ENCODE data around the gene NAV2. TPM values are rescaled to one million over a fixed set of nuclear protein-coding genes. Genes with fewer than 3 reads are reported as not detected.

NAV2 gene, protein sequence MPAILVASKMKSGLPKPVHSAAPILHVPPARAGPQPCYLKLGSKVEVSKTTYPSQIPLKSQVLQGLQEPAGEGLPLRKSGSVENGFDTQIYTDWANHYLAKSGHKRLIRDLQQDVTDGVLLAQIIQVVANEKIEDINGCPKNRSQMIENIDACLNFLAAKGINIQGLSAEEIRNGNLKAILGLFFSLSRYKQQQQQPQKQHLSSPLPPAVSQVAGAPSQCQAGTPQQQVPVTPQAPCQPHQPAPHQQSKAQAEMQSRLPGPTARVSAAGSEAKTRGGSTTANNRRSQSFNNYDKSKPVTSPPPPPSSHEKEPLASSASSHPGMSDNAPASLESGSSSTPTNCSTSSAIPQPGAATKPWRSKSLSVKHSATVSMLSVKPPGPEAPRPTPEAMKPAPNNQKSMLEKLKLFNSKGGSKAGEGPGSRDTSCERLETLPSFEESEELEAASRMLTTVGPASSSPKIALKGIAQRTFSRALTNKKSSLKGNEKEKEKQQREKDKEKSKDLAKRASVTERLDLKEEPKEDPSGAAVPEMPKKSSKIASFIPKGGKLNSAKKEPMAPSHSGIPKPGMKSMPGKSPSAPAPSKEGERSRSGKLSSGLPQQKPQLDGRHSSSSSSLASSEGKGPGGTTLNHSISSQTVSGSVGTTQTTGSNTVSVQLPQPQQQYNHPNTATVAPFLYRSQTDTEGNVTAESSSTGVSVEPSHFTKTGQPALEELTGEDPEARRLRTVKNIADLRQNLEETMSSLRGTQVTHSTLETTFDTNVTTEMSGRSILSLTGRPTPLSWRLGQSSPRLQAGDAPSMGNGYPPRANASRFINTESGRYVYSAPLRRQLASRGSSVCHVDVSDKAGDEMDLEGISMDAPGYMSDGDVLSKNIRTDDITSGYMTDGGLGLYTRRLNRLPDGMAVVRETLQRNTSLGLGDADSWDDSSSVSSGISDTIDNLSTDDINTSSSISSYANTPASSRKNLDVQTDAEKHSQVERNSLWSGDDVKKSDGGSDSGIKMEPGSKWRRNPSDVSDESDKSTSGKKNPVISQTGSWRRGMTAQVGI (N-terminal part only)
- 0.11 TPM for polyA plus RNA-seq (2013)

DNA sequence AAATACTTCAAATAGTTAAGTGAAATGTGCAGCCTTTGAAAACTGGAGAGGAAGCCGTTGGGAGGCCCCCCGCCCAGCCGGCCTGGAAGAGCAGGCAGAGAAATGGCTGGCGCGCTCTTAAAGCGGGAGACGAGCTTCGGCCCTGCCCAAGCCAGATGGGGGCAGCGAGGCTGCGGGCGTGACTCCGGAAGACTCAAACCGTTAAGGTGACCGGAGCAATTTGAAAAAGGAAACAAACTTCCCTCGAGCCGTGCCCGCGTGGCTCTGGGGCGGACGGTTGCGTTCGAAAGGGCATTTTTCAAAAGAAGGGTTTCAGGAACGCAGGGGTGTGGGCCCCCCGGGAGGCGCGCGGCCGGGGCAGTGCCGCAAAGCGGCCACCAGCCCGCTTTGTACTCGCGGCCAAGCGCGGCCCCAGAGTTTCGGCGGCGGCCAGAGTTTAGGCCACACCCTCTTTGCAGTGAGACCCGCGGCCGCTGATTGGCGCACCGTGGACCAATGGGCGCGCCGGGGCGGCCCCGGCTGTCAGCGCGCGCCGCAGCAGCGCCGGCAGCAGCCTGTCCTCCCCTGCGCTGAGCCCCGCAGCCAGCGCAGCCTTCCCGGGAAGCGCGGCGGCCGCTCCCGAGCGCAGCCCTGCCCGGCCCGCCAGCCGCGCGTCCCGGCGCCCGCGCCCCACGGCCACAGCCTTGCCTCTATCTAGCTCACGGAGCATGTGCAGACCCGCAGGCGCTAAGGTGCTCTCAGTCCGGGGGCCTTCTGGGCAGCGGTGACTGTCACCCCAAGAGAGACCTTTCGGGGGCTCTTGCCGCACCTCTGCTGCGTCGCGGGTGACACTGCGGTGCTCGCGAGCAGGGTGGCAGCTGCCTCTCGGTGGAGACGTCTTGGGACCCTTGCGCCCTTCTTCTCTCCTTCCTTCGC is at the start of gene NAV2:
Gene NAV2 (plus strand): TSS at position 557 of the 915 bp plus-strand sequence. CDS start 859 bp downstream, outside the sequence.
- POLR2A ChIA-PET: no interaction called here
- Histone ChIP-seq H3K4me3 (ENCODE audit: control insufficient read depth in 1 of 7, extremely low read depth in 1 of 7, insufficient read depth in 4 of 7, low read depth in 2 of 7, low read length in 6 of 7) (peak within 1 kb of the TSS; percentile 41 to 79 (median 67)), H3K27ac (ENCODE audit: insufficient read depth in 1 of 2, low read depth in 1 of 2, low read length in 2 of 2, poor library complexity in 1 of 2, severe bottlenecking in 2 of 2) (peak within 1 kb of the TSS; percentile 25 to 71), H3K27me3 (replicated peaks in 2 of 5; ENCODE audit: control insufficient read depth in 4 of 5, insufficient read depth in 5 of 5, low read length in 4 of 5) (peaks cover 0 to 32% (median 14%) of the 10 kb centered on the region in 5 experiments), H3K36me3 (ENCODE audit: control insufficient read depth in 4 of 4, insufficient read depth in 4 of 4, low read length in 3 of 4) (no peaks in the 10 kb centered on the region), H3K4me1 (ENCODE audit: control extremely low read depth in 1 of 4, control insufficient read depth in 4 of 4, insufficient read depth in 4 of 4, low read length in 3 of 4) (peaks cover 0 to 43% (median 34%) of the 10 kb centered on the region in 4 experiments), H3K9me3 (ENCODE audit: control extremely low read depth in 1 of 5, control insufficient read depth in 4 of 5, insufficient read depth in 2 of 5, low read depth in 1 of 5, low read length in 4 of 5) (no peaks in the 10 kb centered on the region)
- DNase-seq: peak; percentile 75 to 85 (median 78)
- WGBS (ENCODE audit: insufficient coverage): 0% methylated on average over 83 of the region's 91 CpGs
- CTCF ChIA-PET: interaction anchor here (1.1 to 1.3 kb wide), 2 partner anchors 17 to 31 kb away, joined by 3 read pairs; no protein-coding TSS in a partner anchor

DNA sequence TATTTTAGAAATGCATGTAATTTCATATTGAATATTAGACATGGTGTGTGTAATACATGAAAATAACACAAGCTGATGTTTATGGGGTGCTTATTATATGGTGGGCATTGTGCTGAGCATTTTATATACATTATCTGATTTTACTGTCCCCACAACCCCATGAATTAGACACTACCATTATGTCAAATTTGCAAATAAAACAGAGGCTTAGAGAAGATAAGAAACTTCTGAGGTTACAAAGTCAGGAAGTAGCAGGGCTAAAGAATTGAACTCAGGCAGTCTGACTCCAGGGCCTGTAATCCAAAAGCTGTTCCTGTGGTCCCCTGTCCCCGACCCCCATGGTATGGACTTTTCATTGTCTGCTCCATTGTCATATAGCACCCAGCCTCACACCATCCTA is 49.4 kb upstream of the NAV2 start:
- ChIA-PET CTCF (interaction anchor here (1.4 kb wide), 2 partner anchors 10 to 14 kb away, joined by 3 read pairs; no protein-coding TSS in a partner anchor), POLR2A (no interaction called here)
- WGBS (ENCODE audit: insufficient coverage): 0% methylated on average over 1 of the region's 1 CpG
- no peak overlapping the region for H3K4me3 ChIP-seq (ENCODE audit: control insufficient read depth in 1 of 7, extremely low read depth in 1 of 7, insufficient read depth in 4 of 7, low read depth in 2 of 7, low read length in 6 of 7)
- H3K27me3 ChIP-seq (replicated peaks in 2 of 5; ENCODE audit: control insufficient read depth in 4 of 5, insufficient read depth in 5 of 5, low read length in 4 of 5): no peaks in the 10 kb centered on the region
- H3K27ac ChIP-seq (ENCODE audit: insufficient read depth in 1 of 2, low read depth in 1 of 2, low read length in 2 of 2, poor library complexity in 1 of 2, severe bottlenecking in 2 of 2): no peak overlapping the region
- peak in 2 of 3 donors; percentile 34 to 60 for DNase-seq
- H3K9me3 ChIP-seq (ENCODE audit: control extremely low read depth in 1 of 5, control insufficient read depth in 4 of 5, insufficient read depth in 2 of 5, low read depth in 1 of 5, low read length in 4 of 5): no peaks in the 10 kb centered on the region
- no peaks in the 10 kb centered on the region for H3K36me3 ChIP-seq (ENCODE audit: control insufficient read depth in 4 of 4, insufficient read depth in 4 of 4, low read length in 3 of 4)
- peaks cover 0 to 12% (median 4%) of the 10 kb centered on the region in 4 experiments for H3K4me1 ChIP-seq (ENCODE audit: control extremely low read depth in 1 of 4, control insufficient read depth in 4 of 4, insufficient read depth in 4 of 4, low read length in 3 of 4)

DNA sequence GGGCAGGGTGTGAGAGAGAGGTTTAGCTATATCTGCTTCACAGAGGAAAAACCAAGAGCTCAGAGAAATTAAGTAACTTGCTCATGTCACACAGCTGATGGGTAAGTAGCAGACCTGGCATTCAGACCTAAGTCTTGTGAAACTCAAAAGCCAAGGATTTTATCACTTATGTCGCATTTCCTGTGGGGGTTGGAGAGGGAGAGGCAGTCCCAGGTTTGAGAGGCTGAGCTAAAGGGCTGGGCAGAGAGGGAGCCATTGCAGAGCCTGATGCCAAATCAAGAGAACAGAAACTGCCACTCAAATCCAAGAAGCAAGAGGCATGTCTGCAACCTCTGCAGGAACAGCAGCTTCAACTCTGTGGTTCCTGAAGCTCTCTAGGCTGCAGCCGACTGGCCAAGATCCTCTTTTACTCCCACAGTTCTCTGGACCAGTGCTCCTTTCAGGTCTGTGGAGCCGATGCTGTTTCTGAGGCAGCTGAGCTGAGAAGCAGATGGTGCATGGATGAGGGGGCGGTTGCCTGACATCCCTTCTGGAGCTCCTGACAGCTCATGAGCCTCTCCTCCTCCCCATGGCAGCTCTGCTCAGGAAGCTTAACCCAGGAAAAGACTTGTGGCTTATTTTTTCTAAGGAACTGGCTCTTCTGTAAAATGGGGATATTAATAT is 47.6 kb upstream of the NAV2 start:
- Histone ChIP-seq H3K4me1 (ENCODE audit: control extremely low read depth in 1 of 4, control insufficient read depth in 4 of 4, insufficient read depth in 4 of 4, low read length in 3 of 4) (peaks cover 0 to 12% (median 4%) of the 10 kb centered on the region in 4 experiments), H3K27ac (ENCODE audit: insufficient read depth in 1 of 2, low read depth in 1 of 2, low read length in 2 of 2, poor library complexity in 1 of 2, severe bottlenecking in 2 of 2) (no peak overlapping the region), H3K36me3 (ENCODE audit: control insufficient read depth in 4 of 4, insufficient read depth in 4 of 4, low read length in 3 of 4) (no peaks in the 10 kb centered on the region), H3K4me3 (ENCODE audit: control insufficient read depth in 1 of 7, extremely low read depth in 1 of 7, insufficient read depth in 4 of 7, low read depth in 2 of 7, low read length in 6 of 7) (no peak overlapping the region), H3K27me3 (replicated peaks in 2 of 5; ENCODE audit: control insufficient read depth in 4 of 5, insufficient read depth in 5 of 5, low read length in 4 of 5) (no peaks in the 10 kb centered on the region), H3K9me3 (ENCODE audit: control extremely low read depth in 1 of 5, control insufficient read depth in 4 of 5, insufficient read depth in 2 of 5, low read depth in 1 of 5, low read length in 4 of 5) (no peaks in the 10 kb centered on the region)
- WGBS (ENCODE audit: insufficient coverage): 57% methylated on average over 2 of the region's 4 CpGs
- DNase-seq: peak in 2 of 3 donors; percentile 33 to 41
- ChIA-PET CTCF (interaction anchor here (0.9 to 1.5 kb wide), 4 partner anchors 10 to 78 kb away, joined by 3 to 5 read pairs (median 3); no protein-coding TSS in a partner anchor), POLR2A (no interaction called here)

DNA sequence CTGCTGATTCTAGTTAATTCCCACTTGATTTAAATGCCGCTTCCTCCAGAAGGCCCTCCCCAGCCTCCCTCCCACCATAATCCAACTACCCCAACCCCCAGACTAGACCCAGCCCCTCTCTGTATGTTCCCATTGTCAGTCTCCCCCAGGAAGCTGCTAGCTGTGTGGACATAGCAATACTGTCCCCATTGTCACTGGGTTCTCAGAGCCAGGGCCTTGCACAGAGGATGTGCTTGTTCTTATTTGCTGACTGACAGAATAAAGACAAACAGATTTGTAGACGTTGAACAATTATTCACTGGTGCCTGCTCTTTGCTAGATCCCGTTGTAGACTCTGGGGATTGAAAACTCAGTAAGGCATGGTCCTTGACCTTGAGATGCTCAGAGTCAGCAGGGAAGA is 45.7 kb upstream of the NAV2 start:
- DNase-seq: no peak
- 100% methylated on average over 3 of the region's 3 CpGs for WGBS (ENCODE audit: insufficient coverage)
- no peaks in the 10 kb centered on the region for H3K36me3 ChIP-seq (ENCODE audit: control insufficient read depth in 4 of 4, insufficient read depth in 4 of 4, low read length in 3 of 4)
- H3K4me3 ChIP-seq (ENCODE audit: control insufficient read depth in 1 of 7, extremely low read depth in 1 of 7, insufficient read depth in 4 of 7, low read depth in 2 of 7, low read length in 6 of 7): no peak overlapping the region
- CTCF ChIA-PET: interaction anchor here (1.3 kb wide), 1 partner anchor 9 kb away, joined by 3 read pairs; no protein-coding TSS in a partner anchor
- POLR2A ChIA-PET: no interaction called here
- H3K27ac ChIP-seq (ENCODE audit: insufficient read depth in 1 of 2, low read depth in 1 of 2, low read length in 2 of 2, poor library complexity in 1 of 2, severe bottlenecking in 2 of 2): no peak overlapping the region
- no peaks in the 10 kb centered on the region for H3K27me3 ChIP-seq (replicated peaks in 2 of 5; ENCODE audit: control insufficient read depth in 4 of 5, insufficient read depth in 5 of 5, low read length in 4 of 5)
- no peaks in the 10 kb centered on the region for H3K9me3 ChIP-seq (ENCODE audit: control extremely low read depth in 1 of 5, control insufficient read depth in 4 of 5, insufficient read depth in 2 of 5, low read depth in 1 of 5, low read length in 4 of 5)
- H3K4me1 ChIP-seq (ENCODE audit: control extremely low read depth in 1 of 4, control insufficient read depth in 4 of 4, insufficient read depth in 4 of 4, low read length in 3 of 4): peaks cover 0 to 15% (median 4%) of the 10 kb centered on the region in 4 experiments

DNA sequence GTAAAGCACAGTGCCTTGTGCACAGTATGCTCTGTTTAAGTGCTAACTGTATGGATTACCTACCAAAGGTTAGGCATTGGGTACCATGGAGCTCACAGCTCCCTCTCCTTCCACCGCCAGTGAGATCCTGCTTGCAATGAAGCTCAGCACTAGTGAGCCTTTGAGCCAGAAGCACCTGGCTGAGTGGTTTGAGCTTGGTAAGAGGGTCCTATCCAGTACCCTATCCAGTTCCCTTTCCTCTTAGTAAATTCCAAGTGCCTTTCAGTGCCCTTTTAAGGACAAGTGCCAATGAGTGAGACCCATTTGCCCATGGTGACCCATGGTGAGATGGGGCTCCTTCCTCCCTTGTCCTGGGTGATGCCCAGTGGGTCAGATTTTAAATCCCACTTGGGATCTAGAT is 43.1 kb upstream of the NAV2 start:
- DNase-seq: no peak
- H3K9me3 ChIP-seq (ENCODE audit: control extremely low read depth in 1 of 5, control insufficient read depth in 4 of 5, insufficient read depth in 2 of 5, low read depth in 1 of 5, low read length in 4 of 5): no peaks in the 10 kb centered on the region
- ChIA-PET CTCF (interaction anchor here (2.0 kb wide), 1 partner anchor 21 kb away, joined by 5 read pairs; no protein-coding TSS in a partner anchor), POLR2A (interaction anchor here (0.5 kb wide), 1 partner anchor 256 kb away, joined by 4 read pairs; no protein-coding TSS in a partner anchor)
- peaks cover 0 to 2% (median 0%) of the 10 kb centered on the region in 5 experiments for H3K27me3 ChIP-seq (replicated peaks in 2 of 5; ENCODE audit: control insufficient read depth in 4 of 5, insufficient read depth in 5 of 5, low read length in 4 of 5)
- no peaks in the 10 kb centered on the region for H3K36me3 ChIP-seq (ENCODE audit: control insufficient read depth in 4 of 4, insufficient read depth in 4 of 4, low read length in 3 of 4)
- no peak overlapping the region for H3K4me3 ChIP-seq (ENCODE audit: control insufficient read depth in 1 of 7, extremely low read depth in 1 of 7, insufficient read depth in 4 of 7, low read depth in 2 of 7, low read length in 6 of 7)
- peaks cover 0 to 16% (median 9%) of the 10 kb centered on the region in 4 experiments for H3K4me1 ChIP-seq (ENCODE audit: control extremely low read depth in 1 of 4, control insufficient read depth in 4 of 4, insufficient read depth in 4 of 4, low read length in 3 of 4)
- 100% methylated on average over 1 of the region's 1 CpG for WGBS (ENCODE audit: insufficient coverage)
- no peak overlapping the region for H3K27ac ChIP-seq (ENCODE audit: insufficient read depth in 1 of 2, low read depth in 1 of 2, low read length in 2 of 2, poor library complexity in 1 of 2, severe bottlenecking in 2 of 2)
